Measurements from ENCODE around the gene CGAS.

GRCh38 chr6:73435236-73435635, 16.9 kb downstream of the CGAS start:
- TF ChIP-seq, protein P1, sequence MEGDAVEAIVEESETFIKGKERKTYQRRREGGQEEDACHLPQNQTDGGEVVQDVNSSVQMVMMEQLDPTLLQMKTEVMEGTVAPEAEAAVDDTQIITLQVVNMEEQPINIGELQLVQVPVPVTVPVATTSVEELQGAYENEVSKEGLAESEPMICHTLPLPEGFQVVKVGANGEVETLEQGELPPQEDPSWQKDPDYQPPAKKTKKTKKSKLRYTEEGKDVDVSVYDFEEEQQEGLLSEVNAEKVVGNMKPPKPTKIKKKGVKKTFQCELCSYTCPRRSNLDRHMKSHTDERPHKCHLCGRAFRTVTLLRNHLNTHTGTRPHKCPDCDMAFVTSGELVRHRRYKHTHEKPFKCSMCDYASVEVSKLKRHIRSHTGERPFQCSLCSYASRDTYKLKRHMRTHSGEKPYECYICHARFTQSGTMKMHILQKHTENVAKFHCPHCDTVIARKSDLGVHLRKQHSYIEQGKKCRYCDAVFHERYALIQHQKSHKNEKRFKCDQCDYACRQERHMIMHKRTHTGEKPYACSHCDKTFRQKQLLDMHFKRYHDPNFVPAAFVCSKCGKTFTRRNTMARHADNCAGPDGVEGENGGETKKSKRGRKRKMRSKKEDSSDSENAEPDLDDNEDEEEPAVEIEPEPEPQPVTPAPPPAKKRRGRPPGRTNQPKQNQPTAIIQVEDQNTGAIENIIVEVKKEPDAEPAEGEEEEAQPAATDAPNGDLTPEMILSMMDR (IDR thresholded peaks at IDR 0.05): no peak
- no peak for TF ChIP-seq POLR2A (IDR thresholded peaks at IDR 0.05)
